HG02623 (cell line): ENCODE data around the gene KATNB1.
"Not testable (repeated sequence)": the region's sequence is repeated elsewhere in the genome, so short reads cannot be mapped to it uniquely, and the experiment has no call there.

Source experiments
- ATAC-seq: cut with Tn5 transposase; IDR thresholded peaks from one replicate; pipeline ENCODE4 v1.9.1; 2021; ENCODE audit warnings: moderate library complexity; ENCODE audit not compliant: unreplicated experiment

The KATNB1 gene

DNA sequence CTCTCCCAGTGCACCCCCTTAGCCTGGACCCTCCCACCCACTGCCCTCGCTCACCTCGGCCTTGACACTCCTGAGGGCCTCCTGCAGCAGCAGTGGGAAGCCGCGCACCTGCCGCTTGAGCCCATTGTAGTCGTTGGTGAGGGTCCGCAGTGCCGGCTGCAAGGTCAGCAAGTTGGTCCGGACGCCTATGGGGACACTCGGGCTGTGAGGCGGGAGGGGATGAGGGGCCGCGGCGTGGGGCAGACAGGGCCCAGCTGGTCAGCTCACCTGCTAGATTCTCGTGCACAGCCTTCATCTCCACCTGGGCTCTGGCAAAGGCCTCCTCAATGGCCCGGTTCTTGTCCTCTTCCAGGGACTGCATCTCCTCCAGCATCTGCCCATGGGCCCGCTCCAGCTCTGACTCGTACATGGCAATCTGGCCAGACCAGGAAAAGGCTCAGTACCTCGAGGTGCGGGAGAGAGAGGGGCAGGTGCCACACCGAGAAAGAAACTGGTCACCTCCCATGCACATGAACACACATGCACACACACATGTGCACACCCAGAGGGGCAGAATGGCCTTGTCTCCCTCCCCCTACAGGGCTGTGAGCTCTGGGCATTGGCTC lies 34.1 kb downstream of the KATNB1 start:
- no peak for ATAC-seq

DNA sequence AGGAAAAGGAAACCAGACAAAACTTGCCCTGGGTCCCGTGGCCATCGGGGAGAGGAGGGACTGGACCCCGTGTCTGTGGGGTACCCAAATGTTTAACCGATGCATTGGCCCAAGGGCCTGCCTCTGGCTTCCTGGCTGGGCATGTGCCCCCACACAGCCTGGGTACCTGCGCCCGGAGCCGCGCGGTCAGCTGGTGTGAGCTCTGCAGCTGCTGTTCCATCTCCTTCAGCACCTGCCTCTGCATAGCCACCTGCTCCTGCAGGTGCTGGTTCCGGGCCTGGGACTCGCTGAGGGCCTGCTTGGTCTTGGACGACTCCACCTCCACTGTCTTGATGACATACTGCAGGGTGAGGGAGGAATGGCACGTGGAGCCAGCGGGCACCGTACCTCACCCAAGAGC lies 34.8 kb downstream of the KATNB1 start:
- ATAC-seq = no peak

DNA sequence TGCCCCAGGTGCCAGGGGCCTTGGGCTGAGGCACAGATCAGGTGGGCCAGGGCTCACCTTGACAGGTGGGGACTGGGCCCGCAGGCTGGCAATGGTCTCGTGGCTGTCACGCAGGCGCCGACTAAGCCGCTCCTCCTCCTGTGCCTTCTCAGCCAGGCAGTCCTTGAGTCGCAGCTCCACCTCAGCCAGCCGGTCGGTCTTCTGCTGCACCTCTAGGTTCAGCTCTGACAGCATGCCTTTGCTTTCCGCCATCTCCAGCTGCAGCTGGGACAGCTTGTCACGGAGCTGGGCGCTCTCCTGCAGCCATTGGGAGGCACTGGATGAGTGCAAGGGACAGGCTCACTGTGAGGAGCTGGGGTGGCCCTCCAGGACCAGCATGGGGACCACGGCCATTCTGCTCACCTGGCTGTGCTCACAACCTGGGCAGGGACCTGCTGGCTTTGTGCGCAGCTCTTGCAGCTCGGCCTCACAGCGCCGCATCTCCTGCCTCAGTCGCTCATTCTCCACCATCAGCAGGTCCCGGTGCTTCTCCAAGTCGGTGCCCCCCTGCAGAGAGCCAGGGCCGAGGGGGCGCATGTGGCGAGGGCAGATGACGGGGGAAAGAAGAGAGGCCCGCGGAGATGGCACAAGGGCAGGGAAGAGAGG lies 35.7 kb downstream of the KATNB1 start:
- no peak for ATAC-seq

DNA sequence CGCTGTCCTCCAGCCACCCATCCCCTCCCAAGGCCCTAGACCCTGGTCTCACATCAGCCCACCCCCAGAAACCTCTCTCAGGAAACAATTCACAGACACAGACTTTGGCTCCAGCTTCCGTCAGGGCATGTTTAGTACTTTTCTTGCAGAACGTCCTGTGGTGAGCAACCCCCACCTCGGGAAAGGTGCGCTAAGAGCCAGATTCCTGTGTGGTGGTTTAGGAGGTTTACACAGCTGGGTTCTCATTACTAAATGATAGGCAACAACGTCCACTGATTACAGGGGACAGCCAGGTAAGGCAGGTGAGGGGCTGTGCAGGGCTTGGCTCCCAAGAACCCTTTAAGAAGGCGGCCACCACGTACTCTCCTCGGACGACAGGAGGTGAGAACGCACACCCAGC lies 37.4 kb downstream of the KATNB1 start:
- ATAC-seq = no peak

DNA sequence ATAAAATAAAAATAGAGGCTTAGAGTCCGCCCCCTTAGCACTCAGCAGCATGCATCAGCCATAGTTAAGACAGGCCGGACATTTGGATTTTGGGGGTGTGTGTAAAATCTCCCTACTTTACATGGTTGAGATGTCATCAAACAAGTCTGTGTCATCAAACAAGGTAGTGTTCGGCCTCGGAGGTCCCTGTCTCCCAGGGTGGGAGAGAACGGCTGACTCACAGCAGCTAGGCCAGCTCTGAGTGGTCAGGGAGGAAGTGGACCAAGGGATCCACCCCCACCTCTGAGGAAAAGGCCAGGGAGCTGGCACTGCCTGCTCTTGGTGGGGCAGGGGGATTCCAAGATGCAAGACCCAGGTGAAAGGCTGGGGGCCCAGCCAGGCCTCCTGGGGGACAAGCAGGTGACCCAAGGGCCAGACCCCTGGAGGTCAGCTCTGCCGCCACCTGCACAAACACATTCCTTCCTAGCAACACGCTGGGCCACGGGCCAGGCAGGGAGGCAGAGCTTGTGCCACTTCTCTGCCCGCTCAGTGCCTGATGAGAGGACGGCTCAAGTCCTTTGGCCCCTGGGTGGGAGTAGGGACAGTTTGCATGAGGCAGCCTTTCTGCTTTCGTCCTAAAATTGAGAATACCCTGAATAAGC lies 38.2 kb downstream of the KATNB1 start:
- ATAC-seq = no peak

DNA sequence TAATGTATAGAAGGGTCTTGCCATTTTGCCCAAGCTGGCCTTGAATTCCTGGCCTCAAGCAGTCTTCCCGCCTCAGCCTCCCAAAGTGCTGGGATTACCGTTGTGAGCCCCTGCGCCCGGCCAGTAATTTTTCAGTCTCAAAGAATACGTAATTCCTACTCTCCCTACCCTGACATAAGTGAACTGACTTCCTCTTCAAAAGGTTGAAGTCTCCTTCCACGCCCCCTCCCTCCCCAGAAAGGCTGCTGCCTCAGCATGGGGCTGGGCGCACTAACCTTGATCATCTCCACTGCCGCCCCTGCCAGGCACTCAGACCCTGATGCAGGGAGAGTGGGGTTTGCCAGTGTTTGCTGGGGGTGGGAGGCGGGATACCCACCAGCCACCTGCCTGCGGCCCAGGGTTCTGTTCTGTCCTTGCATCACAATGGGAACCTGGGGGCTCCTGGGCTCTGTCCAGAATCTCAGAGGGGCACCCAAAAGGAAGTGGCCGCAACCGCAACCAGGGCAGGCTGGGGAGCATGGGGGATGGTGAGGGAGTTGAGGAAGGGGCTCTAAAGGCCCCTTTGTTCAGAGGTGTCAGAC lies 39.2 kb downstream of the KATNB1 start:
- no peak for ATAC-seq

DNA sequence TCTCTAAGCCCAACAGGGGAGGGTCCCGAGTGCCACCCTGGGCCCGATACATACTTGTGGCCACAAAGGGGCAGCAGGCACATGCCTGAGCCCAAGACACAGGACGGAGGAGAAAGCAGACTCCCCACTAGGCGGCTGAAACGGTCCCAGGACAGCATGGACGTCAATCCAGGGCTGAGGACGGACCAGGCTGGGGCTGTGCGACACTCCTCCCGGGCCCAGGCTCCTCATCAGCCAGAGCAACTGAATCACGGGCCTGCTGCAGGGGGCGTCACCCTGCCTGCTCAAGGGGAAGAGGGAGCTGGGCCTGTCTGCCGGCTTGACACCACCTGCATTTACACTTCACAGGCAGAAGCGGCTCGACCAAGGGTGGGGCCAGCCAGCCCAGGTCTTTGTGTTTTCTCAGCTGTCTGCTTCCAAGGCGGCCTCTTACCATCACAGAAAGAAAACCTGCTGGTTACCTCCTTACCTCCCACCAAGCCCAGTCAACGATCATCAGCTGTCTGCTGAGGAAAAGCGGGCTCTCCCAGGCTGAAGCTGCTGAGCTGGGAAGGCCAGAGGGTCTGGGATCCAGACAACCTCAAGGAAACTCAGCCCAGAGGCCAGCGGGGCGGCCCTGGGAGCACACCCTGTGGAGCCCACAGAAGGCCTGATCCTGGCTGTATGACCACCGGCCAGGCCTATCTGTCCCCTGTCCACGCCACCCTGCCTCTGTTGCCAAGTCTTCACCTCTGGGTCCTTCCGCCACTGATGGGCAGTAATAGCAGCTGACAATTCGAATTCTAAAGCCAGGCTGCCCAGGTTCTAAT lies 40.3 kb downstream of the KATNB1 start:
- ATAC-seq = no peak

DNA sequence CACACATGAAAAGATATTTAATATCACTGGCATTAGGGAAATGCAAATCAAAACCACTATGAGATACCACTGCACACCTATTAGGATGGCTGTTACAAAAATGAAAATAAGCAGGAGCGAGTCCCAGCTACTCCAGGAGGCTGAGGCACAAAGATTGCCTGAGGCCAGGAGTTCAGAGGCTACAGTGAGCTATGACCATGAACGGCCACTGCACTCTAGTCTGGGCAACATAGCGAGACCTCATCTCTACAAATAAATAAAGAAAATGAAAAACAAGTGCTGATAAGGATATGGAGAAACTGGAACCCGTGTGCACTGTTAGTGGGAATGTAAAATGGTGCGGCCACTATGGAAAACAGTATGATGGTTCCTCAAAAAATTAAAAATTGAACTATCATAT lies 43.1 kb downstream of the KATNB1 start:
- no peak for ATAC-seq

DNA sequence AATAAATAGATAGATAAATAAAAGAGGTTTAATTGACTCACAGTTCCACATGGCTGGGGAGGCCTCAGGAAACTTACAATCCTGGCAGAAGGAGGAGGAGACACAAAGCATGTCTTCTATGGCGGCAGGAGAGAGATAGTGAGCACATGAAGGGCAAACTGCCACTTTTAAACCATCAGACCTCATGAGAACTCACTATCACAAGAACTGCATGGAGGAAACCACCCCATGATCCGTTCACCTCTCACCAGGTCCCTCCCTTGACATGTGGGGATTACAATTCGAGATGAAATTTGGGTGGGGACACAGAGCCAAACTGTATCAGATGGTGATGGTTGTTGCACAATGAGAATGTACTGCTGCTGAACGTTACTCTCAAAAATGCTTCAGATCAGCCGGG lies 44.3 kb downstream of the KATNB1 start:
- not testable (repeated sequence) for ATAC-seq

DNA sequence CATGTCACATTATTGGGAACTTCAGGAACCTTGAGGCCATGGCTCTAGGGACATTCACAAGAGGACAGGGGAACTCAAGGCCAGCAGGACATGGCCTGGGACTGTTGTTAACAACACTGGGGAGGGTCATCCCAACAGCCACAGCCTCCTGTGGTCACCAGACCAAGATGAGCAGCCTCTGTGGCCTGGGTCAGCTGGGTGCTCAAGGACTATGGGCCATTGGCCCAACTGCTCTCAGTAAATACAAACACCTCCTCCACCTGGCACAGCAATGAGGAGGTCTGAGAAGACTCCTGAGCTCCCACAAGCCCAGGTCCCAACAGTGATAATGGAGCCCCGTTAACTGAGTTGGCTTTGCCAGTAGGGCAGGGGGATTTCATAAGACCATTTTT lies 45.8 kb downstream of the KATNB1 start:
- no peak for ATAC-seq

DNA sequence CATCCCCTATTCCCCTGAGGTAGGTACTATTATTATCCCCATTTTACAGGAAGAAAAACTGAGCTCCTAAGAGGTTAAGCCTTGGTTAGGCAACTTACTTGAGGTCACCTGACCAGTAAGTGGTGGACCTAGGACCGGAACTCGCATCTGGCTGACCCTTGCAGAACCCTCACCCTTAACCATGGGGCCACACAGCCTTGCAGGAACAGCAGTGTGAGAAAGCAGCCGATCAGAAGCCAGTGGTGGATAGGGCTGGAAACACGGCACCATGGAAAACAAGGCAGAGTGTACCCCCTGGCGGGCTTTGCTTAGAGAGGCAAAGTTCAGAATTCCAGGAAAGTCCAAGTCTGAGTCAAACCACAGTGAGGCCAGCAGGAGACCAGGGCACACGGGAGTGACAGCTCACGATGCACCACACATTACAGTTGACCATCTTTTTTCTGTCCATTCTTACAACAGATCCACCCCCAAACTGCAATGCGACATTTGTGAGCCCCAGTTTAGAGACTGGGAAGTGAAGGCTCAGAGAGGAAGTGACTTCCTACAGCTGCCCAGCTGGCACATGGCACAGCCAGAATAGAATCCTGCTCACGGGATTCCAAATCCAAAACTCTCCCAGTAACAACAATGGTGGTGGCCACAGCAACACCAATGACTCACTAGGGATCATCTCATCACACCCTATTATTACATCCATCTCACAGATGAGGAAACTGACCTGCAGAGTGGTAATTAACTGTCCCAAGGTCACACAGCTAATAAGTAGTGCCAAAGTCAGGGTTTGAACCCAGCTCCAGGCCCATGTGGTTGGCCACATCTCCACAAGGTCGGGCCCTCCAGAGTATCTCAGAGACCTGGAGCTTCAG lies 46.4 kb downstream of the KATNB1 start:
- ATAC-seq = no peak

DNA sequence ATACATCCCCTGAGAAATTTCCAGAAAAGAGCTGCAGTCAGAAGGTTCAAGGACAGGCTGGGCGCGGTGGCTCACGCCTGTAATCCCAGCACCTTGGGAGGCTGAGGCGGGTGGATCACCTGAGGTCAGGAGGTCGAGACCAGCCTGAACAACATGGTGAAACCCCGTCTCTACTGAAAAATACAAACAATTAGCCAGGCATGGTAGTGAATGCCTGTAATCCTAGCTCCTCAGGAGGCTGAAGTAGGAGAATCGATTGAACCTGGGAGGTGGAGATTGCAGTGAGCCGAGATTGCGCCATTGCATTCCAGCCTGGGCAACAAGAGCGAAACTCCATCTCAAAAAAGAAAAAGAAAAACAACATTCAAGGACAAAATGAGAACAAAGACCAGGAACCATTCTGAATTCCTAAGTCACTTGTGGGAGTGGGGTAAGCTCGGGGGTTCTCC lies 47.1 kb downstream of the KATNB1 start:
- ATAC-seq = not testable (repeated sequence)

DNA sequence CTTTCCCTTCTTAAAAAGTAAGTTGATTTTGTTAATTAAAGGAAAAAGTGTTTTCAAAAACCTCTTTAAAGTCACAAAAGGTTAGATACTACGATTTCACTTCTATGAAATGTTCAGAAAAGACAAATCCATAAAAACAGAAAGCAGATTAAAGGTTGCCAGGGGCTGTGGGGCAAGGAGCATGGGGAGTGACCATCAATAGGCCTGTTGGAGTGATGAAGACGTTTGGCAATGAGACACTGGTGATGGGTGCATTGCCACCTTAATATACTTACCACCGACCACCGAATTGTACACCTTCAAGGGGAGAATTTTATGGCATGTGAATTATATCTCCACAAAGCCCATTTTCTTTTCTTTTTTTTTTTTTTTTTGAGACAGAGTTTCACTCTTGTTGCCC lies 47.5 kb downstream of the KATNB1 start:
- no peak for ATAC-seq

DNA sequence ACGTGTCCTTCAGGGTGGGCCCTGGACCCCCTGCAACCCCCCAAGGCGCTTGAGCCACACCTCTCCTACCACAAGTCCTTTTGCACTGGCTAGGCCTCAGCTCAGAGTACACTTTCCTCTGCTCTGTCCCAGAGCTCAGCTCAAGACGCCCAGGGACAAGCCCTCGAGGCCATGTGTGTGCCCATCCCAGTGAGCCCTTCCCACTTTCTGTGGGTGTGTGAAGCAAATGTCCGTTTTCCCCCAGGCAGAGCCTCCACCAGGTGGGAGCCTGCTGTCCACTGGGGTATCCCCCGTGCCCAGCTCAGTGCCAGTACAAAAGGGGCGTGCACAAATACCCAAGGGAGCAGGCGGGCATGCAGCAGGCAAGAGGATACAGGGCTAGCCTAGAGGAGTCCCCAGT lies 48.3 kb downstream of the KATNB1 start:
- ATAC-seq = no peak

DNA sequence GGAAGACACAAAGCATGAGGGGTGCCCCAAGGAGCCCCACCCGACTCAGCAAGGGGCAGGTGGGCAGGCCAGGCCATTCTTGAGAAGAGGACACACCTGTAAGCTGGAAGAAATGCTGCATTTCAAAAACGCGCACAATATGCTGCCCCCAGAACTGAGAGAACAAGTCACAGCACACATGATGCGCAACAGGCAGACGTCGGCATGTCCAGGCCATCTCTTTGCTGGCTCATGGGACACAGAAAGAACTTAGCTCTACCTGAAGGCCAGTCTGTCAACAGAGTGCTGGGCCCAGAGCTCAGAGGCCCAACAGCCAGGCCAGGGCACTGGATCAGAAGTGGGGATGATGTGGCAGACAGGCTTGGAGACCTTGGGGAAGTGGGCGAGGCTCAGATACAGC lies 48.8 kb downstream of the KATNB1 start:
- no peak for ATAC-seq

DNA sequence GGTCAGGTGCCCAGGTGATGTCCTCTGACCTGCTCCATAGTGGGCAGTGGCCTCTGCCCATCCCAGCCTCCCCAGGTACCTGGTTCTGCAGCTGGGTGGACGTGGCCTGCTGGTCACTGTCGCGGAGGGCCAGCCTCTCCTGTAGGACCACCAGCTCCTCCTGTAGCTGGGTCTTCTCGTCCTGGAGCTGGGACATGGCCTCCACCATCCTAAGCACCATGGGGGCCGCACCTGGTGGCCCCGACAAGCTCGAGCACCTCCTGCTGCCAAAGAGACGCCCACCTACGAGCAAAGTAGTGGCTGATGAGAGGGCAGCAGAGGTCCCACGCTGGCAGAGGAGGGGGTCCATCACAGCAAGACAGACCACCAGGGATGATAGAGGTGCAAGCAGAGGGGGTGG lies 49.8 kb downstream of the KATNB1 start:
- no peak for ATAC-seq

DNA sequence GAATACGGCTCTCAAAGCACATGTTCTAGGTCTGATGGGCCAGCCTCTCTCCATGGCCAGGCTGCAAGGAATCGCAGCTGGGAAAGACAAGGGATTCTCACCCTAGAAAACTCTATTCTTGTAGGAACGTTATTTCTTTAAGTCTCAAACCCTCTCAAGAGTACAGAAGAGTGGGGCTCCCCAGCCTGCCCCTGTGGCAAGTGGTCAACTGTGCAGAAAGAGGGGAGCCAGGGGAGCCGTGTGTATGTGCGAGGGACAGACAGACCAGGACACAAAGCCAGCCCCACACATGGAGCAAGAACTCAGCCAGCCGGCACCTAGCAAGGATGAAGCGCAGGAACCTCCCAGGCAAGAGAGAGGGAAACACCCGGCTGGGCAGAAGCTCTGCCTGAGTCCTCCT lies 50.4 kb downstream of the KATNB1 start:
- ATAC-seq = no peak

DNA sequence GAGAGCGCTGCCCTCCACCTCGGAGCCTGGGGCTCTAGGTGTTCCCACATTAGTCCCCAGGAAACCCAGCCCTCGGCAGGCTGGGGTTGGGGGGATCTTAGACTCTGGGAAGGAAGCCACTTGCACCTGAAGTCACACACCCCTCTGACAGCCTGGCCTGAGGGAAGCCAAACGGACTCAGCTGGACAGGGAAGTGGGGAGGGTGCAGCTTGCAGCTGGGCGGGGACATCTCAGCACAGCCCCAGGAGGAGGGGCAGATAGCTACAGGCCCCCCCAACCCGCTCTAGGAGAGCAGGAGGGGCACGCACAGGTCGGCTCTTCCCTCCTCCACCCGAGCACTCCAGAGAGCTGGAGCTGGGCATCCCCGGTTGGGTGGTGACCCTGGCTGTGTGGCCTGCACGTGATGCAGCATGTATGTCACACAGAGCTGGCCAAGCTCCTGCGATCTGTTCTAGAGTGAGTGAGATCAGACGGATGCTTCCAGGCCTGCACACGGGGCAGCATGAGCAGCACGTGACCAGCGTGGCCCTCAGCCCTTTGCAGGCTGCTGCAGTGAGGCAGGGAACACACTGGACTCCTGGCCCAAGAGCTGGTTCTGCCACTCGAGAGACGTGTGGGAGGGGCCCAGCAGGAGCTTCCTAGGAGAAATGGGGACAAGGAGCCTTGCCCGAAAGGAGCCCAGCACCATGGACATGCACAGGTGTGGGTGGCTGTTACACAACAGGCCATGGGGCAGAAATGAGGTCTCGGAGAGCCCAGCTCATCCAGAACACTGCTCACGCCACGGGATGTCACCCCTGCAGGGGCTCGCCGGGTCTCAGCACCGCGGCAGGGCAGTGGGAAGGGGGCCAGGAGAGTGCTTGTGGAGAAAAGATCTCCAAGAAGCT lies 51.3 kb downstream of the KATNB1 start:
- ATAC-seq = no peak

DNA sequence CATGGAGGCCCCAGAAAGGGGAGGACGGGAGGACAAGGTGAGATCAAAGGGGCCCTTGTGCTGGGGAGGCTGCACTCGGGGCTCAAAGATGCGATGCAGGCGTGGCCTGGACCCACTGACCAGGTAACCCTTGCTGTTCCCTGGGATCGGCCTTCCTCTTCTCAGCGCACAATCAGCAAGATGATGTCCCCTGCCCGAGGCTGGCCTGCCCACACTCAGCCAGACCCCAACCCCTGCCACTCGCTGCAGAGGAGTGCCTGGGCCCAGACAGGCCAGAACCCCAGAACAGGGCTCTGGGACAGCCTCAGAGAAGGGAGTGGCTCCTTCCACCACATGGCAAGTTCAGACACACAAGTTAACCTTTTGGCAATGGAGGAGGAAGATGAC lies 51.9 kb downstream of the KATNB1 start:
- no peak for ATAC-seq
